T-helper 1 cell treated with Interleukin-12 subunit alpha and Interleukin-12 subunit beta and Interleukin-4 antibody, amounts not matched to agents 30 μg/mL and 1 μg/mL, for 36 hours (primary cell): ENCODE data around the gene MYH9.

Experiments used
- H3K27ac Mint-ChIP-seq: one replicate; pipeline ENCODE4 v1.8.0; 2021; ENCODE audit warnings: mild to moderate bottlenecking, mixed read lengths
- H3K27me3 Mint-ChIP-seq: one replicate; pipeline ENCODE4 v1.8.0; 2021; ENCODE audit warnings: low read depth, mixed read lengths
- H3K36me3 Mint-ChIP-seq: one replicate; pipeline ENCODE4 v1.8.0; 2021; ENCODE audit warnings: low read depth, mixed read lengths
- H3K4me1 Mint-ChIP-seq: one replicate; pipeline ENCODE4 v1.8.0; 2021; ENCODE audit warnings: low read depth, mixed read lengths
- H3K4me3 Mint-ChIP-seq: one replicate; pipeline ENCODE4 v1.8.0; 2021; ENCODE audit warnings: mild to moderate bottlenecking, moderate library complexity, mixed read lengths
- H3K9me3 Mint-ChIP-seq: one replicate; pipeline ENCODE4 v1.8.0; 2021; ENCODE audit warnings: mixed read lengths

The MYH9 gene

DNA sequence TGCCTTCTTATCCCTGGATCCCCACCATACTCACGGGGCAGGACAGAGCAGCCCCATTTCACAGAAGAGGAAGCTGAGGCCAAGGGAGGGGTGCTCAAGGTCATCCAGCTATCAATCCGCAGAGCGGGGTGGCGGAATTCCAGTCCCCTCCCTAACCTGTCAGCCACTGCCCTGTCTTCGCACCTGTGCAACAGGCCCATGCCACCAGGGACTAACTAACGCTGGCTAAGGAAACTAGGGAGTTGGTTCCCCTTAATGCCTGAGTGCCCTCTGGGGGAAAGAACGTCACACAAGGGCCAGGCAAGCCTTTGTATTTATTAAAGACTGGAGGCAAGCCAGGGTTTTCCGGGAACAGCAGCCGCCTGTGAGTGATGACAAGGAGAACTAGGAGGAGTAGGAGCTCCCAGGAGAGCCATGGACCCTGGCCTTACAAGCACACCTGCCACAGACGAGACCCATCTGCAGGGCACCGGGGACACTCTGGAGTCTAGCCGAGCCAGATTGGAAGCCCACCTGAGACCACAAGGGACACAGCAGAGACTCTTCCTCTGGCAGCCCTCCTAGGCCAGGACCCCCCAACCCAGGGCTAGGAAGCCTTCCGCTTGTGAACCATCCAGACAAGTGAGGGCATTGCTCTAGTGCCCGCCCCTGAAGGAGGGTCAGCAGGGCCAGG lies 64.4 kb downstream of the MYH9 start:
- H3K27ac Mint-ChIP-seq: peak overlapping the region; percentile 52

DNA sequence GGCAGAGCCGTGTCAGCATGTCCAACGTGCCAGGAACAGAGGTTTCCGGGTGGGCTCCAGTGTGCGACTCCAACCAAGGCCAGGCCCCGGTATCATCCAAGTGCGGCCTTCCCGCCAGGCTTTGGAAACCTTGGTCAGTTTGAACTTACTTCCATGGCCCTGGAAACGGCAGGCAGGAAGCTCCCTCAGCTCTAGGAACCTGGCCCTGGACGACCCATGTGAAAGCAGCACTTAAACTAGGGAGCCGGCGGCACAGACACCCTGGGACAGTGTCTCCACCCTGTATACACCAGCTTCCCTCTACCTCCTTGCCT lies 65.2 kb downstream of the MYH9 start:
- Mint-ChIP-seq H3K4me1 (peaks cover 15% of the 10 kb centered on the region), H3K36me3 (peaks cover 57% of the 10 kb centered on the region), H3K27ac (peak overlapping the region; percentile 17), H3K27me3 (no peaks in the 10 kb centered on the region), H3K4me3 (no peak overlapping the region), H3K9me3 (no peaks in the 10 kb centered on the region)

More for the DNA sequence above, 64.4 kb downstream of the MYH9 start:
- Mint-ChIP-seq H3K27me3 (no peaks in the 10 kb centered on the region), H3K4me3 (no peak overlapping the region), H3K4me1 (peaks cover 22% of the 10 kb centered on the region), H3K36me3 (peaks cover 58% of the 10 kb centered on the region), H3K9me3 (no peaks in the 10 kb centered on the region)

DNA sequence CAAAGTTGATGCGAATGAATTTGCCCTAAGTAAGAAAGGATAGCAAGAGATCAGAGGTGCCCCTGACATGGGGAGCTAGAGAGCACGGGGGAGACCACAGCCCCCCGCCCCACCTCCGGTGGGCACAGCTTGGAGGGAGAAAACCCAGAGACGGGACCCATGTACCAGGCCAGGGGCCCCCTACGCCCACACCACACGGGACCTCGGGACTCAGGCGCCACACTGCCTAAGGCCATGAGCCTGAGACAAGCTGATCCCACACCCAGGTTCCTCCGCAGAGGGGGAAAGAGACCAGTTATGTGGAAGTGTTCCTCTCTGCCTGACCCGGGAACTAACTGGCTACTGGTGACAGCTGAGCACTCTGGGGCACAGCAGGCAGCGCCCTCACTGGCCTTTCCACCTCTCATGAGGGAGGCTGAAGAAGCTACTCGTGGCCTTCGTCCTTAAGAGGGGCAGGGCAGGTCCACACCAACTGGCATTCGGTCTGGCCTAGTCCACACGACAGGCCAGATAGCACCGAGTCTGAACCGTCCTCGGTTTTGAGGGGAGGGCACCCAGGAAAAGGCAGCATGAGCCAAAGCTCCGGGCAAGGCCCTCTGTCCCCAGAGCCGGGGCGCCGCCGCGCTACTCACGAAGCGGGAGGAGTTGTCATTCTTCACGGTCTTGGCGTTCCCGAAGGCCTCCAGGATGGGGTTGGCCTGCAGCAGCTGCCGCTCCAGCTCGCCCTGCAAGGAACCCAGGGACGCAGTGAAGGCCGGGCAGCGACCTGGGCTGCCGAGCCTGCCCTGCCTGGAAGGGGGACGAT lies 65.8 kb downstream of the MYH9 start:
- no peak overlapping the region for H3K27ac Mint-ChIP-seq
- H3K4me1 Mint-ChIP-seq: peaks cover 11% of the 10 kb centered on the region
- H3K36me3 Mint-ChIP-seq: peaks cover 59% of the 10 kb centered on the region
- H3K9me3 Mint-ChIP-seq: no peaks in the 10 kb centered on the region
- H3K4me3 Mint-ChIP-seq: no peak overlapping the region
- H3K27me3 Mint-ChIP-seq: no peaks in the 10 kb centered on the region

DNA sequence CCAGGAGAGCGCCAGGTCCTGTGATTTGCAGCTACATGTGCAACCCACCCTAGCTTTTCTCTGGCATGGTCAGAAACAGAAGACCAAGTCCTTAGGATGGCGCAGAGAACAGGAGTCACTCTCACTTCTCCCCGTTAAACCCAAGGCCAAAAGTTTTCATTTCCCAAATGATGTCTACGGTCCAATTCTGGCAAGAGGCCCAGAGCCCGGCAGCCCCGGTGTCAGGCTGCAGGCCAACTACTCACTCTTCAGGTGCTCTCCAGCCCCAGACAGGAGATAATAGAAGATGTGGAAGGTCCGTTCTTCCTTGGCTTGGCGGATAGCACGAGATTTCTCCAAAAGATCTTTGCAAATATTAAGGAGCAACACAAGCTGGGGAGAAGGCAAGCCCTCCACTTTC lies 67.2 kb downstream of the MYH9 start:
- no peak overlapping the region for H3K4me3 Mint-ChIP-seq
- H3K36me3 Mint-ChIP-seq: peaks cover 52% of the 10 kb centered on the region
- no peaks in the 10 kb centered on the region for H3K27me3 Mint-ChIP-seq
- H3K9me3 Mint-ChIP-seq: no peaks in the 10 kb centered on the region
- peaks cover 4% of the 10 kb centered on the region for H3K4me1 Mint-ChIP-seq
- H3K27ac Mint-ChIP-seq: peak overlapping the region; percentile 41

DNA sequence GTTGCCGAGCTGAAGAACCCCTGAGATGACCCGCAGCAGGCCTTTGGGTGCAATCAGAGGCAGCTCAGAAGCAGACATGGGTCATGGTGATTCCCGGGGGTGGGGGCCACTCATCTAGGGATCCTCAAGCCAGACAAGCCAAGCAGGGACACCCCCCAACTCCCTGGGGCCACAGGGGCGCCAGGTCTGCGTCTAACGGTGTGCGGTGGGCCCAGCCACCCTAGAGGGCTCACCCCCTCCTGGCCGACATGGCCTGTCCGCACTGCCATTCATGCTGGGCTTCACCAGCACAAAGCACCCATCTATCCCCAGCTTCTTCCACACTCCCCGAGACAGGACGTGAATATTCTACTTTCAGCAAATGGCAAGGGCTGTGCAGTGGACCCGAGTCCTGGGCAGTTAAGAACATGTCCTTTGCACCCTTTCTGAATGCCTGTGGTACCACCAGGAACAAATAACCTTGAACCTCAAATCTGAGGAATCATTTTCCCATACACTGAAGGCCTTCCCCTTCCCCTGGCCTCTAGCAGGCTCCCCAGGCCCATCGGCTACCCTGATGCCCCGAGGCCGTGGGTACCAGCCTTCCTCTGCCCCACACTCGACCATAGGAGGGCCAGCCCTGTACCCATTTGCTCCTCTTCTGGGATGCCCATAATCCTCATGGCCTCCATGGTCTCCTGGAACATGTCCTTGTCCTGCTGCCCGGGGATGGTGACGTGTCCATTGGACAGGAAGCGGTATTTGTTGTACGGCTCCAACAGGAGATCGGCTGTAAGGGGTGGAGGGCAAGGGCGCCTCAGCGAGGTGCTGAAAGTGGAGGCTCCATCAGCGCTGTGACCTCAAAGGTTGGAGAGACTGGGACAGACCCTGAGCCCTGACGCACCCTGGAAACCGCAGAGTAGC lies 67.9 kb downstream of the MYH9 start:
- Mint-ChIP-seq H3K27ac (peak overlapping the region; percentile 52), H3K36me3 (peaks cover 55% of the 10 kb centered on the region), H3K9me3 (no peaks in the 10 kb centered on the region)

DNA sequence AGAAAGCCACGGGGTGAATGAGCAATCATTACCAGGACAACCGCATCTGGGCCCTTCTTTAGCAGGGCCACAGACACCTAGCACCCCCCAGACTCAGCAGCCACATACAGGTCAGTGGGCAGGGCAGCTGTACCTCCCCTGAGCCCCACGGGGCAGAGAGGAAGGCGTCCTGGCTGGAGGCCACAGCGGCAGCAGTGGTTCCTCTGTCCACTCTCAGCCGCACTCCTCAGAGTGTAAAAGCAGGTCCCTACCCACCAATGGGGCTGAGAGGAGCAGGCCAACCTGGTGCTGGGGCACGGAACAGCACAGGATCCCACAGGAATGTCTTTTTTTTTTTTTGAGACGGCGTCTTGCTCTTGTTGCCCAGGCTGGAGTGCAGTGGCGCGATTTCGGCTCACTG lies 69.3 kb downstream of the MYH9 start:
- Mint-ChIP-seq H3K4me1 (peaks cover 7% of the 10 kb centered on the region), H3K36me3 (peaks cover 58% of the 10 kb centered on the region), H3K27ac (no peak overlapping the region), H3K9me3 (no peaks in the 10 kb centered on the region), H3K4me3 (no peak overlapping the region), H3K27me3 (no peaks in the 10 kb centered on the region)

More for the DNA sequence above, 67.9 kb downstream of the MYH9 start:
- no peaks in the 10 kb centered on the region for H3K27me3 Mint-ChIP-seq
- no peak overlapping the region for H3K4me3 Mint-ChIP-seq
- peaks cover 7% of the 10 kb centered on the region for H3K4me1 Mint-ChIP-seq

DNA sequence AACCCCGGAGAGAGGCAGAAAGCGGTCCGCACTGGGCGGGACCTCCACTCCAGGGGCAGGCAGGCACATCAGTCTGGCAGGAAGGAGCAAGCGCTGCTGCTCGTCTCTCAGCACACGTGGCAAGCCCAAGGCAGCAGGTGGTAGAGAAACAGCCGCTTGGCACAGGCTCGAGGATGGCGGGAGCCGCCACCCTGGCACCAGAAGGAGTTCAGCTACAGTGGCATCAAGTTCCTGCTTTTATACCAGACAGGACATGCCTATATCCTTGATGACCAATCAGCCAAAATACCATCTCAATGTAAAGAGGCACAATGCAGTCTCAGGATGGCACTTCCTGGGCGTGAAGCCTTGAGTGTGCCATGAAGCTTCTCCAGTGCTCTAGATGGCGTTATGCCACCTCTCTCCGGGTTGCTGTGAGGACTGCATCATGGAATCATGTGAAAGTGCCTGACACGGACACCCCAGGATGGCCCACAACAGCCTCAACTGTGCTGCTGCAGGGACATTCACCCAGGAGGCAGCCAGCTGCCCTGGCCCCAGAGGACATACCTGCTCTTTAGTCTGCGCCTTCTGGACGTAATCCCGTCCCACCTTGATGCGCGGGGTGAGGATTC lies 70.0 kb downstream of the MYH9 start:
- H3K4me3 Mint-ChIP-seq: no peak overlapping the region
- H3K4me1 Mint-ChIP-seq: peaks cover 5% of the 10 kb centered on the region
- H3K36me3 Mint-ChIP-seq: peaks cover 51% of the 10 kb centered on the region
- no peak overlapping the region for H3K27ac Mint-ChIP-seq
- H3K27me3 Mint-ChIP-seq: no peaks in the 10 kb centered on the region
- no peaks in the 10 kb centered on the region for H3K9me3 Mint-ChIP-seq

DNA sequence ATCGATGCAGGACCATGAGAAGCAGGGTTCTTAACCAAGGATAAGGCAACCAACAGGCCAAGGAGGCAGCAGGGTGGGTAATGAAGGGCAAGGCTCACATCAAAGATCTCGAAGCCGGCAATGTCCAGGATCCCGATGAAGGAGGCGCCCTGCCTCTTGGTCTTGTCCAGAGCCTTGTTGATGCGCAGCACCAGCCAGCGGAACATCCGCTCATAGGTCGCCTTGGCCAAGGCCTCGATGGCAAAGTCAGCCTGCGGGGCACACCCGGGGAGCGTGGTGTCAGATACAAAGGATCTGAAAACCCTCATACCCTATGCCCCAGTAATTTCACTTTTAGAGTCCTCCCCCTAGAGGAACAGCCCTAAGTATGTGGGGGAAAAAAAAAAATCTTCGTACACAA lies 71.3 kb downstream of the MYH9 start:
- H3K27ac Mint-ChIP-seq: peak overlapping the region; percentile 39
- H3K4me1 Mint-ChIP-seq: peaks cover 3% of the 10 kb centered on the region
- no peaks in the 10 kb centered on the region for H3K9me3 Mint-ChIP-seq
- H3K36me3 Mint-ChIP-seq: peaks cover 57% of the 10 kb centered on the region
- no peaks in the 10 kb centered on the region for H3K27me3 Mint-ChIP-seq
- no peak overlapping the region for H3K4me3 Mint-ChIP-seq

DNA sequence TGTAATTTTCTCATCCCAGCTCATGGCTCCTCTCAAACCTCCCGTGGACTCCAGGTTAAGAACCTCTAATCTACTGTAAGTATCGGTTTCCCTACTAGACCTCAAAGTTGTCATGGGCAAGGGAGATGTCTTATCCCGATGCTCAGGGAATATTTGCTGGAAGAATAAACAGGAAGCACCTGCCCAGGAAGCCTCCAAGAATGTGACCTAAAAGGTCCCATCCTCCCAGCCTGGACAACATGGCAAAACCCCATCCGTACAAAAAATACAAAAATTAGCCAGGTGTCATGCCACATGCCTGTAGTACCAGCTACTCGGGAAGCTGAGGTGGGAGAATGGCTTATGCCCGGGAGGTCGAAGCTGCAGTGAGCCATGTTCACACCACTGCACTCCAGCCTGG lies 72.4 kb downstream of the MYH9 start:
- H3K27me3 Mint-ChIP-seq: no peaks in the 10 kb centered on the region
- peaks cover 3% of the 10 kb centered on the region for H3K4me1 Mint-ChIP-seq
- H3K4me3 Mint-ChIP-seq: no peak overlapping the region
- H3K9me3 Mint-ChIP-seq: no peaks in the 10 kb centered on the region
- H3K36me3 Mint-ChIP-seq: peaks cover 58% of the 10 kb centered on the region
- H3K27ac Mint-ChIP-seq: no peak overlapping the region

DNA sequence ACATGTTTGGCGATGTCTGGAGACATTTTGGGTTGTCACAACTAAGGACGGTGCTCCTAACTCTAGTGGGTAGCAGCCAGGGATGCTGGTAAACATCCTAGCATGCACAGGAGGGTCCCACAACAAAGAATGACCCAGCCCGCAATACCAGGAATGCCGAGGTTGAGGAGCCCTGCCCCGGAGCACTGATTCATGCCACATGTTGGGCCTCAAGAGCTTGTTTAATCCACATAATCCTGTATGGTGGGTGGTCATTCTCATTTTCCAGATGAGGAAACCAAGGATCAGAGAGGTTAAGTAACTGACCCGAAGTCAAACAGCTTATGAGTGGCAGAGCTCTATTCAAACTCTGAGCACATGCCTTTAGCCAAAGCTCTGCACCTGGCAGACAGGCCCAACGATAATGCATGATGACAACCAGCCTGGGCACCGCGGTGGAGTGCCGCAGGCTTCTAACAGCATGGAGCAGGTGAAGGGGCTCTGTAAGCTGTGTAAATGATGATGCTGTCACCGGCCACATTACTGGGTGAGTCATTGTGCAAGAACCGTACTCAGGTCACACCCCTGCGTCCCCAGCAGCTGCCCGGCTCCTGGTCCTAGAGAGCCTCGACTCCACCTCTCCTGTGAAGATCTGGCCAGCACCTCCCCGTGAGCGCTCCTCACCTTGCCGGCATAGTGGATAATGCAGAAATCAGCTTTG lies 76.2 kb downstream of the MYH9 start:
- no peaks in the 10 kb centered on the region for H3K27me3 Mint-ChIP-seq
- H3K4me3 Mint-ChIP-seq: no peak overlapping the region
- H3K4me1 Mint-ChIP-seq: peaks cover 10% of the 10 kb centered on the region
- H3K36me3 Mint-ChIP-seq: peaks cover 49% of the 10 kb centered on the region
- no peaks in the 10 kb centered on the region for H3K9me3 Mint-ChIP-seq
- H3K27ac Mint-ChIP-seq: no peak overlapping the region

DNA sequence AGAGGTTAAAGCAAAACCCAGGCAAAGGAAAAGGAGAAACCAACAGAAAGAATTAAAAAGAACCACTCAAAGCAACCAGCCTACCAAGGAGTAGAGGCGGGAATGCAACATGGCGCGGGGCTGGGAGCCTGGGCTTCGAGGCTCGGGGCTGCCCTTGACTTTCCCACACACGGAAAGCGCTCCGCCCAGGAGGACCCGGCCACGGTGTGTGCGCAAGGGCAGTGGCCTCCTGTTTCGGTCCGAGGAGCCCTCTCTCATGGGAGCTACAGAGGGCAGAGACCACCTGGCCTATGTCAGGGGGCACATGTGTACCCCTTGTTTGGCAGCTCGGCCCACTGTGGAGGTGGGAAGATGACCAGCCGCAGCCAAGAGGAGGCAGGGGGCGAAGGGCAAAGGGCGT lies 78.9 kb downstream of the MYH9 start:
- peak overlapping the region; percentile 6 for H3K27ac Mint-ChIP-seq
- H3K4me1 Mint-ChIP-seq: peaks cover 8% of the 10 kb centered on the region
- H3K27me3 Mint-ChIP-seq: no peaks in the 10 kb centered on the region
- H3K9me3 Mint-ChIP-seq: no peaks in the 10 kb centered on the region
- no peak overlapping the region for H3K4me3 Mint-ChIP-seq
- H3K36me3 Mint-ChIP-seq: peaks cover 61% of the 10 kb centered on the region

DNA sequence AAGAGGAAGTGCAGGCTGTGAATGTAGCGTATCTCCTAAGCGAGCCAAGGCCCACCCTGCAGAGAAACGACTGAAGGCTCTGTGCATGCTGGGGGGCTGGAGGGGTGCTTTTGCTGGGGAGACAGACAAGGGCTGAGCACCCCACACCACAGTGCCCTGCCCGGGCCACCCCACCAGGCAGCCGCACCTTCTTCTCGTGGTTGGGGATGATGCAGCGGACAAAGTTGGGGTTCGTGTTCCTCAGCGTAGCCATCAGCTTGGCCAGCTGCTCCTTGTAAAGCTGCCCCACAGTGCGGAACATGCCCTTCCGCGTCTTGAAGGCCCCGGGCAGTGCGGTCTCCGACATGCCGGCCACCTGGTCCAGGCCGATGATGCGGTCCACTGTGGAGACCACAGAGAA lies 81.5 kb downstream of the MYH9 start:
- peaks cover 63% of the 10 kb centered on the region for H3K36me3 Mint-ChIP-seq
- H3K9me3 Mint-ChIP-seq: no peaks in the 10 kb centered on the region
- no peak overlapping the region for H3K27ac Mint-ChIP-seq
- no peak overlapping the region for H3K4me3 Mint-ChIP-seq
- H3K4me1 Mint-ChIP-seq: peaks cover 11% of the 10 kb centered on the region
- H3K27me3 Mint-ChIP-seq: no peaks in the 10 kb centered on the region

DNA sequence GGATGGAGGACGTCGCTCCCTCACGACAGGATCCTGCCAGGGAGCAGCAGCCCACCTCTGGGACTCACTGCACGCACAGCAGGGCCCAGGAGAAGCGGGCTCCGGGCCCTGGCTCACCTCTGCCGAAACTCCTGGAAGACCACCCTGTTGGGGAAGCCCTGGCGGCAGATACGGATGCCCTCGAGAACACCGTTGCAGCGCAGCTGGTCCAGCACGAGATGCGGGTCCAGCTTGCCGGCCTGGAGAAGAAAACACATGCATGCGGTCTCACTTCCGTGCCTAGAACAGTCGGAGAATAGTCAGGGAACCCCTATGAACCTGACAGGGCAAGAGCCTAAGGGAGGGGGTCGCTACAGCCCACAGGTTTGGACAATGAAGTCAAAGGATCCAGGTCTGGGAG lies 82.0 kb downstream of the MYH9 start:
- Mint-ChIP-seq H3K4me3 (no peak overlapping the region), H3K36me3 (peaks cover 67% of the 10 kb centered on the region), H3K9me3 (no peaks in the 10 kb centered on the region), H3K27me3 (no peaks in the 10 kb centered on the region), H3K4me1 (peaks cover 11% of the 10 kb centered on the region), H3K27ac (no peak overlapping the region)

DNA sequence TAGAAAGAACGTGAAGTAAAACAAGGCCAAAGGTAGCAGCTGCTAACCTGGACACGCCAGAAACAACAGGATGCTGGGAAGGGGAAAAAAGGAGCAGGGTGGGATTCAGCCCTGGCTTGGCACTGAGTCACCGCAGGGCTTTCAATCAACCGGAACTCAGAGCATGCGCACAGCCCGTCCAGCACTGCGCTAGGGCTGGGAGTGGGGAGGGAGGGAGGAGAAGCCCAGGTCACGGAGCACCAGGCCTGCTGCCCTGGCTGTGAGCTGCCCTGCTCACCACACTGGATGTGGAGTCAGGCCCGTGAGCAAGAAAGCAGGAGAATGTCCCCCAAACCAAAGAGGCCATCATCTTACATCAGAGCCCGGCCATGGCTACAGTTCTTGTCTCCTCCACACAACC lies 83.3 kb downstream of the MYH9 start:
- no peak overlapping the region for H3K4me3 Mint-ChIP-seq
- peaks cover 11% of the 10 kb centered on the region for H3K4me1 Mint-ChIP-seq
- H3K36me3 Mint-ChIP-seq: peaks cover 62% of the 10 kb centered on the region
- no peak overlapping the region for H3K27ac Mint-ChIP-seq
- no peaks in the 10 kb centered on the region for H3K27me3 Mint-ChIP-seq
- no peaks in the 10 kb centered on the region for H3K9me3 Mint-ChIP-seq
